GM18907 (cell line): ENCODE measurements around the gene ERC2.

ENCODE experiments used
- ATAC-seq: cut with Tn5 transposase; IDR thresholded peaks from one replicate; pipeline ENCODE4 v1.9.1; 2021; ENCODE audit warnings: mild to moderate bottlenecking, moderate library complexity; ENCODE audit not compliant: unreplicated experiment

The ERC2 gene

DNA sequence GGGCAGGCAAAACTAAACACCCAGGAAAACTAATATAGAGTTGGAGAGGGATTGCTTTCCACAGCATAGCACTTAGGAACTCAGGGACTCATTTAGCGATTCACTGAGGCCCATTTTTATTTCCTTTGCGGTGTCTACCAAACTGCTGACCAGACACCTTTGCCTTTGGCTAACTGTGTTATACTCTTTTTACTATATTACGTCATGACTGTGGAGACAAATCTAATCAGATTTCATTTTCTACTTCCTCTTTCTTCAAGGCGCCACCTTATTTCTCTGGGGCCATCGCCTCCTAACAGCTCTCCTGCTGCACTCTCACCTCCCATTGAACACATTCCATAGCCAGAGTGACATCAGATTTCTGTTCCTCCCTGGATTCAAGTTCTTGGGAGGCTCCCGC lies 765.4 kb downstream of the ERC2 start:
- ATAC-seq = no peak

DNA sequence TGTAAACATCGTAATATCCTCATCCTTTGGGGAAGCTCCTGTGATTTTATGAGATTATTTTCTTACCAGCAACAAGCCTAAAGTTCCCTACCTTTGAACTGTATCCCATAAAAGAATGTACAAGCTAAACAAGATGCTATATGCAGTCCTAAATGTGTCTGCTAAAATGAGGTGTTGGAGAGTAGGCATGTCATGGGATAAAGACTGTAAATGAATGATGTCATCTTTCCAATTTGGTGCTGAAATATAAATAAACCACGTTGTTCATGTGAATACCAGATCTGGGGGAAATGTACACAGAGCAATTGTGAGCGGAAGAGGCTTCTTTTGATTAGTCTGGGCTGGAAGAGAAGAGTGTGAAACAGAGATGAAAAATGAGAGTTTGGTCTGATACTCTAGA lies 766.3 kb downstream of the ERC2 start:
- ATAC-seq = no peak

DNA sequence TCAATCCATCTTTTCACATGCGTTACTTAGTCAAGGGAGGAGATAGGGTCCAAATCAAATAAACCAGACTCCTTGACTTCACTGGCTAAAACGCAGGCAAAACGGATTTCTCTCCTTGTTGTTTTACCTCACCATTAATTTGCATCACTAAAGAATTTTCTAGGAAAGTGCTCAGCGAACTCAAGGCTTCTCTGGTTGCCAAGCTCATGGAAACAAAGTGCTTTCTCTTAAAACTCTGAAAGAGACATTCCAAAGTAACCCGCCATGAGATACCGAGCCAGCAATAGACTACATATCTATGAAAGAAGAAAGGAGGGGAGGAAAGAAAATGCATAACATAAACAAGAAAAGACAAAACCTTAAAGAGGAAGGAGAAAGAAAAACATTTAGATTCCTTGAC lies 769.4 kb downstream of the ERC2 start:
- ATAC-seq = no peak

DNA sequence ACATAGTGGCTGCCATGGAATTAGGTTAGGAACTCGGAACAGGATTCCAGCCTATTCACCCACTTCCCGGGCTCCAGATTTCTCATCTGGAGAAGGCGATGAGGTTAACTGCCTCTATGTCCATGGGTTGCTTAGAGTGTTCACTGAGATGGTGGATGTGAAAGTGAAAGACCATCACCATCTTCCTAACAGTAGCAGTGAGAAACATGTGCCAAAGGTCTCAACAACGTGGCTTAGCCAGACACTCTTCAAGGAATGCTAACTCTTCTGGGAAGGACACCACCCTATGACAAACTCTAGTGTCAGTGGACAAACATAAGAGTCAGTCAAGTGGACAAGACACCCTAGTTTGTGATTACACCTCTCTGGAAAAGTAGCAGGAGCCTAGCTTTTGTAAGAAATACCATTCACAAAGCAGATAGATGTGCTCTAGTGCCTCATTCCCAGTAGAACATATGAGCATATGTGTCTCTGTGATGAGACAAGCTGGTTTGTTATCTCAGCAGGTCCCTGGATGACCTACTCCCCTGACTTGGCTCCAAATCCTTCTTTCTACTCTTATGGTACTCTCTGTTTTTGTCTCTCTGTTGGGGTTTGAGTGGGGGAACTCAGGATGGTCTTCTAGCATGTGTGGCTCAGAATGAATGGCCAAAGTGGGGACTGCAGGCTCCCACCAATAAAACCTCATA lies 770.9 kb downstream of the ERC2 start:
- no peak for ATAC-seq

DNA sequence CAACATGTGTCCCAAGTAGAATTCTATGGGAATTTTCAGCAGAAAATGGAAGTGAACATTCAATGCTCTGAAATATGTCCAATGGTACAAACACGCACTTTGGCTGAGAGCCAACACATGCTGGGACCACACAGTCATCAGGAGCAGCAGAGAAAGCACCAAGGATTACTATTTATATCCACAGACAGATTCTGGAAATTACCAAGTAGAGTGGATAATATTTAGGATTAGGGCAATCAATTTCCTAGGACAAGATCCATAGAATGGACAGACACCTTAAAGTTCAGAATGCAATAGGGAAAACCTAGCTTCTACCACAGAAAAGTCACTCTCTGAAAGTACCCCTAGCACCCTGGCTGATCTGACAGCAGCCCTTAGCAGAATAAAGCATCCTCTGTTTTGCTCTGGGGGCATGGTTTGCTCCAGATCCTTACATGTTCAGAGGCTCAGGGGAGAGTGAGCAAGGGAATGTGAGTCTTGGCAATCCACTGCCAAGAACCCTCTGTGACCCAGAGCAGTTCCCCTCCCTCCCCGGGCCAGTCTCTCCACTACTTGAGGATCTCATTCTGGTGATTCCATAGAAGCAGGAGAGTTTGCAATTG lies 775.2 kb downstream of the ERC2 start:
- ATAC-seq = no peak

DNA sequence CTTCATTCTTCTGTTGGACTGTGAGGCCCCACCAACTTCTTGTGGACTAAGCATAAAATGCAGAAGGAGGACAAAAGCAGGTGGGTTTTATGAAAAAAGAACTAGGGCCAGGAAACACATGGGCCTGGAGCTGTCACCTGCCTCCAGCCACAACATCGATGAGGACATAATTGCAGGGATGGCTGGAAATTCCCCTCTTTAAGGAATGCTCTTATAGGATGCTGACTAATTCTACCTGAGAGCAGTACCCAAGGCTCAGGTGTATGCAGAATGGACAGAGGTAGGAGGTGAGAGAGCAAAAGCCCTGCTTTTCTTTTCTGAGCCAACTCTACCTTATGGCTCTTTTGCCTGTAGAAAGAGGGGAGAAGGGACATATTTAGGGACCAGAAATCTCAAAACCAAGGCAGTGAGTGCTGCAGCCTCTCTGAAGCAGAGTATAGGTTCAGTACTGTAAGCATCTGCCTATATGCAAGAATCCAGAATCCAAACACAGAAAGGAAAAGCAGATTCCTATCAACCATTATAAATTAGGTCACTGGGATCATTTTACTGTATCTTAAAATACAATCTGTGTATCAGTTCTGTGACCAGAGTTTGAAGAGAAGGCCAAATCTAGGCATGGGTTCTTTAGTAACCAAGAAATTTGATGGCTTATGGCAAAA lies 775.8 kb downstream of the ERC2 start:
- no peak for ATAC-seq

DNA sequence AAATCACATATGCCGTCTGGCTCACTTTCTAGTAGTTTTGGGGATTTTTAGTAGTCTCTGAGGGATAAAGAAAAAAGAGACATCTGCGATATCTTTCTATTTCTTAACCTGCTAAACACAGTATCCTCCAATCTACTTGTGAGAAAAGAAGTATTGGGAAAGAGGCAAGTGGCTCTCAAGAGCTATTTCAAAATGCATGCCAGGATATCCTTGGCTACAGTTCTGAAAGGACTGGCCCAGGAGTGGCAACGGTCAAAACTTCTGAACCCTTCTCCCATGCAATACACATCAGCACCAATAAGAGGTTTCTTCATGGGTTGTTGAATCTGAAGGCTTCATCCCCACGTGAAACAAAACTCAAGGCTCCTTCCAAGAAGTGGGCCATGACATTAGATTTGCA lies 777.1 kb downstream of the ERC2 start:
- no peak for ATAC-seq

DNA sequence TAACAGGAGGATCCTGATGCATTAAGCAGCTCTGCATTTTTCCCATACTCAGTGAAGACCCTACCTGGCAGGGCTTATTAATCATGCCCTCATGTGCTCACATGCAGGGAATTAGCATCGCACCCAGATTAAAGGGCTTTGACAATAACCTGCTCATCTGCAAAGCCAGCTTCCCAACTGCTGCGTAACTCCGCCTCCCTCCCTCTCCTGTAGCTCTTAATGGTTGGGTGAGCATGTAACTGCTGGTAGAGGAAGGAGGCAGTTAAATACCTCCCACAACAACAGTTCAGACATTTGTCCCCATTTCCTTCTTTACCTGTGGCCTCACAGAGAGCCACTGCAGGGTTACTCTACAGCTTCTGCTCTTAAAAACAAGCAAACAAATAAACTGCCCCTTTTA lies 777.5 kb downstream of the ERC2 start:
- ATAC-seq = peak; percentile 74

DNA sequence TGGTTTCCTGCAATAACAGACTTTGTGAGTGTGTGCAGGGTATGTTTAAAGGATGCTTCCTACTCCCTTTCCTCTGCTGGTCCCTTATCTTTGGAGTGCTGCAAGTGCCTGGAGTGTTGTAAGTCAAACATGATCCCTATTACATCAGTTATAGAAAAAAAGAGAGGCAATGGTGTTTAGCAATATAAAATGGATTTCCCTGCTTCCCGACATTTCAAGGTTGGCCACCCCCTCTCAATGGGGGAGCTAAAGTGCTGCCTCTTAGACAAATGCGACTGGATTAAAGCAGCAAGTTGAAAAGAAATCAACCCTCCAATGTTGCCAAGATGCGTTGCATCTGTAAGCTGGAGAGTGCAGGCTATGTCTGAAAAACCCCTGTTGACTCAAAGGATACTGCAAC lies 778.1 kb downstream of the ERC2 start:
- ATAC-seq = no peak

DNA sequence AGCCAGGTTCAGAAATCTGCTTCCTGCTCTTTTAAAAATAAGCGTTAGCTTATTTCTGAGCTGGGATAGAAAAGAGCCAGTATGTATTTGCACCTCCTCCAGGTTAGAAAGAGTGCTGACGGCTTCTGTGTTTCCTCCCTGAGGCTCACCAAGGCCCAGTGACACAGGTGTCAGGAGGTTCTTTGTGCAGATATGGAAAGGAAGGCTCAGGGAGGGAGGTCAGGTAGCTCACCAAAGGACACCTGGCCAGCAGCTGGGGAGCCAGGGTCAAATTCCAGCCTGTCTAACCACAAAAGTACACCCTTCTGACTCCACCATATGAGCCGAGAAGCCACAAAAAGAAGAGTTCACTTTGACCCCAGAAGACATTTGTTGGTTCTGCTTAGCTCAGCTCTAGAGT lies 780.1 kb downstream of the ERC2 start:
- ATAC-seq = no peak

DNA sequence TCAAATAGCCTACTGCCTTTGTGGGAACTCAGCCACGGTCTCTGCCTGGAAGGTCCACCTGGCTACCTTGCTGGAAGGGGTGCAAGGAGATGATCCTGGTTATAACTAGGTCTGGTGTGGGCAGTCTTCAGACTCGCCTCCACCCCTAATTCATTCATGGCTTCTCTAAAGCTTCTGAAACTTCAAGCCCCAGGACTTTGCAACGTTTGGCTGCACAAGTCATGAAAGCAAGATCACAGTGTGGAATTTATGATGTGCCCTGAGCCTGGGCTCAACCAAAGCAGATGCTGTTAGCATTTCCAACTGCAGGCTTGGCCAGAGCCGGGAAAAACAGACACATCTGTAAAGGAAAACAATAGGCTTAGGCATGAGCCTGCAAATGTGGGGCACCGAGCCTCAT lies 780.7 kb downstream of the ERC2 start:
- no peak for ATAC-seq

DNA sequence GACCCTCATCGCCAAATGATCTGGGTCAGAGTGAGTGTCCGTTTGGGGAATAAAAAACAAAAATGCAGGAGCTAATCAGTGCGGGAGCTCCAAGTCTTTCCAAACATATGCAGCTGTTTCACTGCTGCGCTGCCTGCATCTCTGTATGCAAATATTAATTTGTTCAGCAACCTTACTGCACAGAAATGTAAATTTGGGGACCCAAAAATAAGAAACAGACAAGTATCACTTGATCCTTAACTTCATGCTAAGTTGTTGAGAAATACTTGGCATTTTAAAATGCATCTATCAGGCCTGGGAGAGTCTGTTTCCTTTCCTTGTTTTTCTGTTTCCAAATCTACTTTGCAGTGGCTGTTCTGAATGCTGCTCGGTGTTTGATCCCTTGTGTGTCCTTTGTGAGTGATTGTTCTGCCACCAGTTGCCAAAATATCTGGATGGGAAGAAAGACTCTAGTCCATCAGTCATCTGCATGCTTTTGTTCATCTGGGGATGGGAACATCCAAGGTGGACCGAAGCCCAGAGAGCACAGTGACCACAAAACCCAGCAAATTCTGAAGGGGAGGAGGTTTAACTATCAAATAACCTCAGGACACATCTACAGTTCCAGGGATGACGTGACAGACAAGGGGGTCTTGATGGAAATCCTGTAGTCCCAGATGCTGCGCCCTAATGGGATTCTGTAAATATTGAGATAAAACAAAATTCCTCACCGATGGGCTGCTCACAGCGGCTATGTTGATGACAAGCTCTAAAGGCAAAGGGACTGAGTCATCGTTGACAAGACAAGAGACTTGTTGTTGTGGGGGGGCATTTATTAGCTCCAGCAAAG lies 781.6 kb downstream of the ERC2 start:
- ATAC-seq = no peak

DNA sequence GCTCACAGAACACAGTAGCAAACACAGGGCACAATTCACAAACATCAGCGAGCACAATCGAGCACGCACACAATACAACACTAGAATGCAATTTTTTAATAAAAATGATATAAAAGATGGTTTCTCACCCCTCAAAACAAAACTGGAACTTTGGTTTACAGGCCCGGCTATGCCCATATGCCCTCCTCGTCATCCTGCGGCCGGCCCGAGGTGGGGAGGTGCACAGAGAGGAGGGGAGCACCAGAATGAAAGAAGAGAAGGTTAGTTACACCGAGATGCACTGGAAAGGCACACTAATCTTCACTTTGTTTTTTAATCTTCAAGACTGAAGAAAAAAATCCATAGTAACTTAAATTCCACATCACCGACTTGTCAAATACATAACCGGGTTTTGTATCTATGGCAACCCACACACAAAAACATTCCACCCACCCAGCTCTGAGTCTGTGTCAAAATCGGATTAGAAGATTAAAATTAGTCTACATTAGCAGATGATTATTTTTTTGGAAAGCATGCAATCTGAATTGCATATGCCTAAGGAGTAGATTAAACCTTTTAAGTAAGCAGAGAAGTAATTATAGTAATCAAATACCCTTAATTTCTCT lies 784.5 kb downstream of the ERC2 start:
- ATAC-seq = no peak

DNA sequence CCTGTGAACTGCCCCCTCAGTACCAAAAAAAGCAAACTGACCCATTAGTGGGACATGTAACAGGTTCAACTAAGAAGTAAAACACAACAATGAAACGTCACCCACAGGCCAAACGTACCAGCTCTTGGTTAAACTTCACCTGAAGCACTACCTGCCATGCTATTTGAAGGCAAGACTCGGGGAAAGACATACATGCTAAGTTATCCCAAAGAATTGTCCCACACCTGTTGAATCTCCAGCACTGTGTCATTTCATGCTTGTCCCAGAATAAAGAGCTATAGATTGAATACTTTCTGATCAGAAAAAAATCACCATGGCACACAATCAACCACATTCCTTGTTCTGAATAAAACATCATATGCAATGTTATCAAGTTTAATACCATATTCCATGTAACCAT lies 785.8 kb downstream of the ERC2 start:
- no peak for ATAC-seq

DNA sequence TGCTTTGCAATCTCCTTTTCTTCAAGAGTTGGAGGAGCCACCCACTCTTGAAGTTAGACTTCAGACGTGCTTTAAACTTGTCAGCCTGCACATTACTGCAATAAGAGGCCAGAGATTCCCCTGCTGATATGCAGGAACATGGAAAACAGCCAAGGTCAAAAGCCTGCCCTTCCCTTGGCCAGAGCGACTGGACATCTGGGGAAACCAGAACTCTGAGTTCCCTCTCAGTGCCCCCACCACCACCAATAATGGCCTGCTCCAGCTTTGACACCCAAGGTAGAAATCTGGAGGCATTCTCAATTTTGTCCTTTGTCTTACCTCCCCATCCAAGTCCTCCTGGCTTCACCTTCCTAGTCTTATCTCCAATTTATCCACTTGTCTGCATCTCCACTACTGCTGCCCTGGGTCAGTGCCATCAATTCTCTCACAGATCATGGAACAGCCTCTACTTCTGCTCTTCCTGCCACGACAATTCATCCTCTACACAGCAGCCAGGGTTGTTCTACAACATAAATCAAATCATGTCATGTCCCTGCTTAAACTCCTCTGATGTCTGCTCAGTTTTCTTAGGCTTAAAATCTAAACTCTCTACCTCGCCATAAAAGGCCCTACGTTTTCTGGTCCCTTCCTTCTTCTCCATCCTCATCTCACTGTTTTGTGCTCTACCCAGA lies 789.6 kb downstream of the ERC2 start:
- ATAC-seq = no peak

DNA sequence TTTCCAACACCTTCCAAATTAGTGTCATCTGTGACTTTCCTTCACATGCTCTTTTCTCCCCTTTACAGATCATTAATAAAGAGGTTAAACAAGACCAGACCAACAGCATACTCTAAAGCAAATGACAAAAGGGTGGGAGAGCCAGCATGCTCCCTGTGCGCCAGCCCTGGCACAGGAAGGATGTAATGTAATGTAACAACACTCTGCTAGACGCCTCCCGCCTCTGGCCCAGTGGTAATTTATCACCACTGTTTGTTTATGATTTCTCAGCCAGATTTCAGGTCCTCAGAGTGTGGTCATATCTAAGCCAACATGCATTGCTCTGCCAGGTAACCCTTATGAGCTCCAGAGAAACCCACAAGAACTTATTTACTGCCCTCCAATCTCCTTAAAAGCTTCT lies 791.6 kb downstream of the ERC2 start:
- ATAC-seq = no peak

DNA sequence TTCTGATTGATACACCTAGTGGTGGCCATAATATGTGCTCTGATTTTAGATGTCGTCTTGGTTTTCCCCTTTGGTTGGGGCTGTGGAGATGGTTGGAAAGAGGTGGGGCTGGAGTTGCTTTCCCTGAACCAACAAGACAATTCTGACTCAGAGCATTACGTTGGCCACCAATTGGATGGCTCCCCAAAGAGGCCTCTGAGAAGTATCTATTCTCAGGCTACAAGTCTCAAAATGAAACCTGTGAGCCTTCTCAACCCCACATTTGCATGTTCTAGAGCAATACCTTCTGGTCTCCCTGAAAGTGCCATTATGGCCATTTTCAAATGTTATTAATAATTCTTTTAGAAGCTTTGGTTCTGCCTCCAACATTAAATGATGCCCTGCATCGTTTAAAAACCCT lies 792.8 kb downstream of the ERC2 start:
- ATAC-seq = peak; percentile 99

DNA sequence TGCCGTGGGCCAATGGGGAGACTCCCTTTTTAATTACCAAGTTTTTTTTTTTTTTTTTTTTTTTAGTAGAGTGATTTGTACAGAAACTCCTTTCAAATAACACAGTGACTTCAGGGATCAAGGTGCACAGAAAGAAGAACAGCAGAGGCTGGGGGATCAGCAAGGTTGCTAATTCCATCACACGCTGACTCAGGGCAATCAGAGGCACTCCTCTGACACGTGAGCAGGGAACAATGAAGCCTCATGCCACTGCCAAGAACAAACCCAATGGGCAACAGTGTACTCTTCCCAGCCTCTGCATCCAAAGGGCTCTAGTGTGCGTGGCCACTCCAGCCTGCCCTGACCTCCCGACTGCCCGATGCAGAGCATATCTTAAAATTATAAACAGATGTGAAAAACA lies 794.5 kb downstream of the ERC2 start:
- ATAC-seq = no peak

DNA sequence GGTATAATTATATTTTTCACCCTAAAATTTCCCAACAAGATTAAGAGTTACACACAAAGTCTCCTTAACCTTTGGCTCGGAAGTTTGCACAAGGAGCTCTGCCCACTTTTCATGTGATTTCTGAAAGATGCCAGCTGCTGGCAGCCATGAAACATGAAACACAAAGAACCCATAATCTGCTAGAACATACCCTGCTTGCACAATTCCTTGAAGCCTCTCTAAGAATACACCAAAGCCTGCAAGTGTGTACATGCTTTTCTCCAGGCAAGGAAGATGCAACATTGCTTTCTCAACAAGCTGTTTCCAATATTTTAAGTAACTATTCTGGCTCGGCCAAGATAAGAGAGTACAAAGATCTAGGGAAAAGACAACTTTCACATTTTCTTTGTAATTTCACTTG lies 799.1 kb downstream of the ERC2 start:
- no peak for ATAC-seq

DNA sequence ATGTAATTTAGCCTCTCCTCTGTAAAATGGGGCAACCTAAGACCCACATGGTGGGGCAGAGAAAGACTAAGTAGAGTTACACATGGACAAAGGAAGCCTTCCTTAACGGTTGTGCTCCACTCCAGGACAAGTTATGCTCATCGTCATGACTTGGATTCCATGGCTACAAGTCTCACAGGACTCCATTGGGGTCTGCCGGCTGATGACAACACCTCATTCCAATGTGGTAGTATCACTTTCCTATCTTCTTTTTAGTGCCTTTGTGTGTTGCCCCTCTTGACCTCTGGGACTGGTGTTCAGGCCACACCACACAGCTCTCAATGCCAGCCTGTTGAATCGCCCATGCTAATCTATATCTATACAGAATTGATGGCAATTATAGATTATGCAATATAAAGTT lies 799.9 kb downstream of the ERC2 start:
- ATAC-seq = no peak

DNA sequence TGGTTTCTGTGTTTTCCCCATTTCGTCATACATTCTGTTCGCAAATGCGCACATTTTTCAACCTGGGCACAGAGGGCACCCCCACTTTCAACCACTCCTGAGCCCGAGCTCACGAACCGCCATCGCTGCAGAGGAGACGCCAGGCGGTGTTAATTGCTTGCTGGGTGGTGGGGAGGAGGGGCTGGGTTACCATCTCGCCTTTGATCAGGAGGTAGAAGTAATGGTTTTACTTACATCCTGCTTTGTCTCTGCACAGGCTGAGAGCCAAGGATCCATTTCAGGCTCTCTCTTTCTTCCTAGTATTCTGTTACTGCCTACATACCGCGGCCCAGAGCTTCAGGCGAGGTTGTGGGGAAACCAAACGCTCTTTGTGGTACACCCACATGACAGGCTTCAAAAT lies 803.9 kb downstream of the ERC2 start:
- no peak for ATAC-seq
